ENCODE measurements around the gene STK11IP. TPM values are rescaled to one million over a fixed set of nuclear protein-coding genes. Genes with fewer than 3 reads are reported as not detected.

The STK11IP gene
- total and polyA plus RNA-seq, 2 of the 13 experiments (the other 11 are each of a cell fraction or from before 2014, with no cell fraction given) = 12.8 to 24.0 TPM

GRCh38 chr2:219597552-219598307 lies at the start of gene STK11IP (continued):
- TF ChIP-seq YEATS4 (CRISPR knock-in tag; IDR thresholded peaks at IDR 0.05; ENCODE audit: borderline replicate concordance) (peak; percentile 80), NCOA2 (CRISPR knock-in tag; IDR thresholded peaks at IDR 0.05) (peak; percentile 68; the same call in 1 of the 2 replicates), MTA1 (CRISPR knock-in tag; IDR thresholded peaks at IDR 0.05; ENCODE audit: borderline replicate concordance) (peak; percentile 33; the same call in 1 of the 2 replicates), ZNF570 (CRISPR knock-in tag; IDR thresholded peaks at IDR 0.05; ENCODE audit: borderline replicate concordance) (no peak), PLSCR1 (CRISPR knock-in tag; IDR thresholded peaks at IDR 0.05; ENCODE audit: borderline replicate concordance) (no peak), ZNF432 (CRISPR knock-in tag; IDR thresholded peaks at IDR 0.05; ENCODE audit: borderline replicate concordance) (no peak), ZNF788 (CRISPR knock-in tag; IDR thresholded peaks at IDR 0.05; ENCODE audit: borderline replicate concordance) (peak; percentile 81), ZFP41 (CRISPR knock-in tag; IDR thresholded peaks at IDR 0.05; ENCODE audit: borderline replicate concordance) (0 out of 2 replicates have a peak, but pooled peaks have one; percentile 49), ZFP36L1 (CRISPR knock-in tag; IDR thresholded peaks at IDR 0.05) (peak; percentile 73; the same call in 1 of the 2 replicates), MYNN (CRISPR knock-in tag; IDR thresholded peaks at IDR 0.05; ENCODE audit: low read depth) (peak; percentile 31; the same call in 1 of the 2 replicates), SAP130 (CRISPR knock-in tag; IDR thresholded peaks at IDR 0.05; ENCODE audit: low read depth) (peak; percentile 99), SOX5 (CRISPR knock-in tag; IDR thresholded peaks at IDR 0.05; ENCODE audit: borderline replicate concordance) (no peak), ZNF350 (CRISPR knock-in tag; IDR thresholded peaks at IDR 0.05; ENCODE audit: borderline replicate concordance, low read depth) (peak; percentile 95; the same call in 1 of the 2 replicates), ZBED4 (CRISPR knock-in tag; IDR thresholded peaks at IDR 0.05; ENCODE audit: borderline replicate concordance) (peak; percentile 96), ATAD3A (CRISPR knock-in tag; IDR thresholded peaks at IDR 0.05) (no peak), SOX13 (IDR thresholded peaks at IDR 0.05) (no peak), SOX13 (CRISPR knock-in tag; conservative IDR thresholded peaks at IDR 0.05 in 1 of 2, IDR thresholded peaks at IDR 0.05 in 1 of 2) (peak in 1 of 2 experiments; percentile 2; a peak in 2 of 4 replicates), TCF7 (IDR thresholded peaks at IDR 0.05; ENCODE audit: low read depth) (no peak), GRHL1 (CRISPR knock-in tag; conservative IDR thresholded peaks at IDR 0.05) (no peak)
- TF ChIP-seq, protein P1, sequence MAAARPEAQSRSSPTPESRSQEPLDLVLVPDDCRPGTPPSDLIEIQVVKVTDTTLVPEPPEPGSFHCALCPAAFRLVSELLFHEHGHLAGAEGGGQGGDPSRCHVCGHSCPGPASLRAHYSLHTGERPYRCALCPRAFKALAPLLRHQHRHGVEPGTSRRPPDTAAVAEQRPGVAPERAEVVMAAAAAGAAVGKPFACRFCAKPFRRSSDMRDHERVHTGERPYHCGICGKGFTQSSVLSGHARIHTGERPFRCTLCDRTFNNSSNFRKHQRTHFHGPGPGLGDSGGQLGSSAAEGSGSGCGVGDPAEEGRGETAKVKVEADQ (CRISPR knock-in tag; IDR thresholded peaks at IDR 0.05; ENCODE audit: borderline replicate concordance) = peak; percentile 62

Data from HepG2 (cell line).